Ramos (cell line): ENCODE data around the gene GHSR.
"Not testable (repeated sequence)": the region's sequence is repeated elsewhere in the genome, so short reads cannot be mapped to it uniquely, and the experiment has no call there.

ENCODE experiments used
- in situ Hi-C: fragments of 300-500 bp; cut with MboI; formaldehyde crosslinking; loops from one replicate; pipeline ENCODE4 v1.14.3; 2022; ENCODE audit warnings: low sequenced_read_pairs; ENCODE audit not compliant: unreplicated experiment

Gene GHSR

GRCh38 chr3:172447611-172448579 lies at the start of gene GHSR:
Gene GHSR (minus strand): TSS chr3:172448456. CDS start chr3:172448413, 43 bp downstream.
- in situ Hi-C loops, result no loop called here

DNA sequence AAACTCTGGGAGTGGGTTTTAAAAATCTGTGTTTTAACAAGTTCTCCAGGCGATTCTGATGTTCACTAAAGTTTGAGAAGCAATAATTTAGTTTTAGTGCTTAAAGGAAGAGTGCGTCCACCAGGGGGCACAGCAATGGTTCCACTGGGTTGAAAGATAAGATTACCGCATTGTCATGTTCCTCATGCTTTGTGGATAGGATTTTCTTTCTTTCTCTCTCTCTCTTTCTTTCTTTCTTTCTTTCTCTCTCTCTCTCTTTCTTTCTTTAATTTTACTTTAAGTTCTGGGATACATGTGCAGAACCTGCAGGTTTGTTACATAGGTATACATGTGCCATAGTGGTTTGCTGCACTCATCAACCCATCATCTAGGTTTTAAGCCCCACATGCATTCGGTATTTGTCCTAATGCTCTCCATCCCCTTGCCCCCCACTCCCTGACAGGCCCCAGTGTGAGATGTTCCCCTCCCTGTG lies 42.0 kb upstream of the GHSR start:
- in situ Hi-C loops, result not testable (repeated sequence)

DNA sequence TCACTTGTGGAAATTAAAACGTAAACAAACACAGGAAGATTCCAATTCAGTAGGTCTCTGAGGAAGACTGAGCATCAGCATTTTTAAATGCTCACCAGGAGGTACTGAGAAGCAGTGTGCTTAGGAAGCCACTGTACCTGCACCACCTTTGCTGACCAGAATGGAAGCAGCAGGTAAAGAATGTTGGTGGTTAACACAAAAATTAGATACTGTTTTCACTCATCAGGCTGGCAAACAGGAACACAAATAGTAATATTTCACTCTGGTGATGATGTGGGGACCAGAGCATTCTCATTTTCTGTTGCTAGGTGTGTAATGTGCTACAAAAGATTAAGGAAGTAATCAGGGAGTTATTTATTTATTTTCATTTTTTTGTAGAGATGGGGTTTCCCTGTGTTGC lies 29.9 kb upstream of the GHSR start:
- in situ Hi-C loops, result no loop called here

- in situ Hi-C loops, result no loop called here
Observed at GRCh38 chr3:172476347-172476746, 28.1 kb upstream of the GHSR start.

GRCh38 chr3:172475703-172476102 lies 27.4 kb upstream of the GHSR start:
- in situ Hi-C loops, result no loop called here

GRCh38 chr3:172471903-172472302 lies 23.6 kb upstream of the GHSR start:
- in situ Hi-C loops, result no loop called here

GRCh38 chr3:172470588-172470987 lies 22.3 kb upstream of the GHSR start:
- in situ Hi-C loops, result no loop called here

GRCh38 chr3:172467170-172467824 lies 19.0 kb upstream of the GHSR start:
- in situ Hi-C loops, result no loop called here

- in situ Hi-C loops, result no loop called here
Observed at GRCh38 chr3:172466553-172467130, 18.4 kb upstream of the GHSR start.

DNA sequence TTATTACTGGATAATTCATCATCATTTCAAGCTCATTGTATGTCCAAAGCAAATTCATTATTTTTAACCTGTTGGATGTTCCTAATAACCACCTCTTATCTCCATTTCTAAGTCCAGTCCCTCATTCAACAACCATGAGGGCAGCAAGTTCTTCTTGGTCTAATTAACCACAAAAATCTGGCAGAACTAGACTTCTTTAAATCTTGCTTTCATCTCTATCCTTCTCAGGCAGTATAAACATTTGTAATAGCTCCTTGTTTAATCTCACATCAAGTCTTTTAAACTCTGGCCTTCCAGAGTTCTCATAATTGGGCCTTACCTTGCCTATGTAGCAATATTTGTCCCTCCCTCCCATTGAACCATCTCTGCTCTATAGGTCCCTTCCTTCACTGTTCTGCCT lies 17.0 kb upstream of the GHSR start:
- in situ Hi-C loops, result no loop called here

DNA sequence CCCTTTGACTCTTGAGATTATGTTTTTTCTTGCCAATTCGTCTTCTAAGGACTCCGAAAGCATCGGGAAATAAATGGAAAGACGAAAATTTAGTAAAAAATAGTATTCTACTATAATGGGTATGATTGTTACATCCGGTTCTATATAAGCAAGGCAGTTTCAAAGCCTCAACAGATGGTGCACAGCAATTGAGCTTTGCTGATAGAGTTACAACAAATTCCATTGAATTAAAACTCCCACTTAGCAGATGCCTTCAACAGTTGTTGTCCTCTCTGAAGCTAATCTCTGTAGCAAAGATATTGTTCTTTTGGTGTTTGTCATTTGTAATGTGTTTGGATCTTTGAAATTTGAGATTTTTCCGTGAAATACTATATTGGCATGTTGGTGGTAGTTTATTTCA lies 16.1 kb upstream of the GHSR start:
- in situ Hi-C loops, result no loop called here

DNA sequence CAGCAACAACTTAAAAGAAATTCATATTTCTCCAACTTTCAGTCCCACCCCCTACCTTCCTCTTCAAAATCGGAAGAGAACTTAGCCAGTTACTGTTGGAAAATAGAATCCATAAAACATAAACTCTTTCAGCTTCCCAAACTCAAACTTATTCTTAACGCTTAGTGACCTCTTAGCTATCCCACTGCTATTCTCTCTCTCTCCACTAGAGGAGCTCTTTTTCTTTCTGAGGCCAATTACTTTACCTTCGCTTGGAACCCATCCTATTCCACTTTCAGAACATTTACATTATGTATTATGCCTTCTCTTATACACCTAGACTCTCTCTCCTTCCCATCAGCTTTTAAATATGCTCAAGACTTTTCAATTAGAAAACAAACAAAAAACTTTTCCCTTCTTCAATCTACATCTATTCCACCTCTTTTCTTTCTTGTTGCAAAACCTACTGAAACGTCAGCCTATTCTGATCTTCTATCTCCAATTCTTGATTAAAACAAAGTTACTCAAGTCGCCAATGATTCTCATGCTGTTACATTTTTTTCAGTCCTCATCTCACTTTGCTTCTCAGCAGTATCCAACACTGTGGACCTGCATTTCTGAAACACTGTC lies 13.4 kb upstream of the GHSR start:
- in situ Hi-C loops, result no loop called here

GRCh38 chr3:172456404-172456803 lies 8.1 kb upstream of the GHSR start:
- in situ Hi-C loops, result no loop called here

DNA sequence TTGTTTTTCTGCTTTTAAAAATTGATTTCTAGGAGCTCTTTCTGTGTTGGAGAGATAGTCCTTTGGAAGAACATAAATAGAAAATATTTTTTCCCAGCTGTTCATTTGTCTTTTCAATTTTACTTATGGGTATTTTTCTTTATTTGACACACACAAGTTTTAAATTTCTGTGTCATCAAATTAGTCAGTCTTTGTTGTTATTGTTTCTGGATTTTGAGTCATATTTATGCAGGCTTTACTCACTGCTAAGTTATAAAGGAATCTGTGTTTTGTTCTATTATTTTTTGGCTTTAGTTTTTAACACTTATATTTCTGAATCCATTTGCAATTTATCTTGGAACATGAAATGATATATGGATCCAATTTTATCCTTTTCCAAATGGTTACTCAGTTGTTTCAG lies 5.9 kb upstream of the GHSR start:
- in situ Hi-C loops, result no loop called here

DNA sequence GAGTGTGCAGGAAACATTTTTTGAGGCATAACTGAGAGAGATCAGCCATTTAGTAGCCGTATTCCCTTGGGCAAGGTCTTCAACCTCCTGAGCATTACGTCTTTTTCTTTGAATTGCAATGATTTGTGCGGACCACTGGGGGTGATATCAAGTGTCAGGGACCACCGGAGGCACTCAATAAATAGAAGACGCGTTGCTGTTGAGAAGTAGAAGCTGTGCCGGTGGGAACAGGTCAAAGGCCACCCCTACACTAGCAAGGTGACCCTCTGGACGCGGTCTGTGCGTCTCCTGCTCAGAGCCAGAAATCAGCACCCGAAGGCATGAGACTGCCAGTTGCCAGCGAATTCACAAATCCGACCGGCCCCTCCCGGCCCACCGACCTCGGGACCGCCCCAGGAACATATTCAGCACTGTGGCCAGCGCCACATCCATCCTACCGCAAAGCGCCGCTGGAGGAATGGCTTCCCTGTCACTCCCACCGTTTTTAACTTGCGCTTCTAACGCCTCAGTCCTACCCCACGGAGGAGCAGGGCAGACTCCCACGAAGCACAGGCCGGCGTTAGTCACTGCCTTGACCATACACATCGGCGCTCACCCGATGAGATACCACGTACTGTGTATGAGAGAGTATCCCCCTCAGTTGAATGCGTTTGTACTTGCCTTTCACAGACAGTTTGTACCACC lies 1.4 kb upstream of the GHSR start:
- in situ Hi-C loops, result no loop called here

DNA sequence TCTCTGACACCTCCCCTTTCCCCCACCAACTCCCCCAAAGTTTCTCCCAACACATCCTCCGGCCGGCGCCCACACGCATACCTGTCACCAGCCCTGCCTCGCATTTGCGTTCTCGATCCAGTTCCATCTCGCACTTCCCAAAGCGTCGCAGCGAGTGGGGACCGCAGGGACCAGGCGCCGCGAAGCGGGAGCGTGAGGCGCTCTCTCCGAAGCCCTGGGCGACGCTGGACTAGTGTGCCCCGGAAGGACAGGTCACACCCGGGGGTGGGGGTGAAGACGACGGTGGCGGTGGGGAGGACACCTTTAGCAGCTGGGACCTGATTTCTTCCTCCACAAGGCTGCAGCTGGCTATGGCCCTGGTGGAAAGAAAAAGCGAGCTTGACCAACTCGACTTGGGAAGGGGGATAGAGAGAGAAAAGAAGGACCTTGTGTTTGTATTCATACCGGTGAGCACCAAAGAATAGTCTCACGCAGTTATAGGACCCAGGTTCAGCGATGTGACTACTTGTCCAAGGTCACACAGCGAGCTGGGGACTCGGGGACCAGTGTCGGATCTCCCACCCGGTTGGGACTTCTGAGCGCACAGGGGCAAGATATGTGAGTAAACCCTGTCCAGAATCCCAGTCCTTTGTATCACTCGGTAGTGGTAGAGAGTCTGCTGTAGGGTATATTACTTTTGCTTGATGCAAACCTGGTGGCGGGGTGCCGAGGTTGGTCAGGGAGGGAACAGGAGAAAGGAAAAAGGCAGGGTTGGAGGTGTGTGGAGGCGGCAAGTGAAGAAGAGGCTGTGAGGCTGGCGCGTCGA lies 607 bp upstream of the GHSR start:
- in situ Hi-C loops, result no loop called here

DNA sequence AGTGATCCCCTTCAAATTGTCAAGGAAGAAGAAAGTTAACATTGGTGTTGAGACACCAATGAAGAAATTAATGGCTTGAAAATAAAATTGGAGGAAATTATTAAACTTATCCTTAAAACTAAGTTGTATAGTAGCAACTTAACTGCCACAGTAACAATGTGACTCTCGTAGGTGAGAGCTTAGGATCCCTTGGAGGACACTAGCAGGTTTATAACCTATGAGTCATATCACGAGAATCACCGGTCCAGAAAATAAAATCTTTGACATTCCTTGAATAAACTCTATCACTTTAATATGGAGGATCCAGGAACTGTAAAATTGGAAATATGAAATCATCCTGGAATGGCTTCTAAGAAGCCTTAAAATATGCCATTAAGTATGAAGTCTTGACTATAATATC lies 2.1 kb downstream of the GHSR start:
- in situ Hi-C loops, result no loop called here

DNA sequence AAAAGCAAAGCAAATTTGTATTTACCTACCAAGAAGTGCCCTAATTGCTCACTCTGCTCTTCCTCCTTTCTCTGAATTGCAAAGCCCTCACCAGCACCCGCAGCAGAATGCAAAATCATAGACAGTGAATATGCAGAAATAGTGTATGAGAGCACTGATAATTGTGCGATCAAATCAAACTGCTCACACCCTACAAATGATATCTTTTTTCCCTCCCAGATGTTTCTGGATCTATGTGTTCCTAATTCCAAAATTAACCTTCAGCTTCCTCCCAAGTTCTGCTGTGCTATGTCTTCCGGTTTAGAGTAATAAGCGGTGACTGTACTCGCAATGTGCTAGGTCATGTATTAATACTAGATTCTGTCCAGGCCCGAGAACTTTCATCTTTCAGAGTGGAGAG lies 3.4 kb downstream of the GHSR start:
- in situ Hi-C loops, result no loop called here

GRCh38 chr3:172442606-172443005 lies 5.7 kb downstream of the GHSR start:
- in situ Hi-C loops, result no loop called here
